HFF-Myc (cell line): ENCODE measurements around the gene CREG2.

Experiments
- DNase-seq: peaks from one replicate; pipeline ENCODE4 v3.0.0-alpha.2; 2011; ENCODE audit warnings: low read depth; ENCODE audit errors: extremely low read depth
- H3K4me3 ChIP-seq: replicated peaks from 2 replicates; pipeline ENCODE4 v1.5.1; 2011; ENCODE audit warnings: low read depth, mild to moderate bottlenecking, control low read depth, low read length
- CTCF ChIP-seq: IDR thresholded peaks from 2 replicates; pipeline ENCODE4 v1.5.1; 2012; ENCODE audit warnings: mild to moderate bottlenecking, low read depth, low read length, control low read depth; ENCODE audit errors: missing control alignments

Gene CREG2

GRCh38 chr2:101307950-101308431, 79.3 kb downstream of the CREG2 start:
- TF ChIP-seq CTCF = no peak
- H3K4me3 ChIP-seq = peak overlapping the region; percentile 91
- DNase-seq = no peak

DNA sequence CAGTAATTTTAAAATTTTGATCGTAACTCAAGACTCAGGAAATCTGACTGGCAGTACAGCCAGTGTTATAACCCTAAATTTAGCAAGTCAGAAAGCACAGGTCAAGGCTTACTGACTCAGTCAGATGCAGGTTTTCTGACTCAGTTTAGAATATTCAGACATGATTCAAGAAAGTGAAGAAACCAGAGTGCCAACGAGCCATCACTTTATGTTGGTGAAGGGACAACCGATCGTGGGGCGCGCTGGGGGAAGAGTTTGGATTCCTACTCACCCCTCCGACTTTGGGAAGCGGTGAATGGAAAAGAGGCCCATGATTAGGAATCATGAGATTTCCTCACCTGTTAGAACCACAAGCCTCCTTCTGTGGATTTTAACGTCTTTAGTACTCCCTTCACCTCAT, 79.8 kb downstream of the CREG2 start:
- DNase-seq = no peak
- peak overlapping the region; percentile 91 for H3K4me3 ChIP-seq
- no peak for TF ChIP-seq CTCF

GRCh38 chr2:101306410-101306809, 80.9 kb downstream of the CREG2 start:
- no peak for TF ChIP-seq CTCF
- H3K4me3 ChIP-seq = peak overlapping the region; percentile 91
- no peak for DNase-seq

GRCh38 chr2:101305492-101306078, 81.7 kb downstream of the CREG2 start:
- no peak for DNase-seq

GRCh38 chr2:101305035-101305434, 82.3 kb downstream of the CREG2 start:
- peak overlapping the region; percentile 91 for H3K4me3 ChIP-seq
- TF ChIP-seq CTCF = no peak
- no peak for DNase-seq

More at GRCh38 chr2:101305492-101306078, 81.7 kb downstream of the CREG2 start:
- peak overlapping the region; percentile 91 for H3K4me3 ChIP-seq
- TF ChIP-seq CTCF = no peak

DNA sequence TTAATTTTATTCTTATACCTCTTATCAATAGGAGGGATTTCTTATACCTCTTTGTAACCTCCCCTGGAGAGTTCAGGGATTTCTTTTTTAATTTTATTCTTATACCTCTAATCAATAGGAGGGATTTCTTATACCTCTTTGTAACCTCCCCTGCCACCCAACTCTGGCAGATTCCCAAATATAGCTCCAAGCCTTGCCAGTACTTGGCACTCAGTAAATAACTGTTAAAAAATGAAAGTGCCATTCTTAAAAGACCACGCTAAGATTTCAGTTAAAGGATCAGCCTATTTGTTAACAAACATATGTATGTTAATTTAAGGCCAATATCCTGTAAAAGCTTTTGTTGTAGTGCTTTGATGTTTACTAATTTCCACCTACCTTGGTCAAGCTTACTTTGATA, 83.6 kb downstream of the CREG2 start:
- no peak for DNase-seq

More for the DNA sequence above, 83.6 kb downstream of the CREG2 start:
- H3K4me3 ChIP-seq = no peak overlapping the region
- TF ChIP-seq CTCF = no peak
